Stimulated activated CD4-positive, alpha-beta T cell treated with anti-CD3 and anti-CD28 coated beads, TNF-alpha, amount 100 ng/mL, for 24 hours (primary cell): ENCODE results near the gene NMD3.

ENCODE experiments used
- DNase-seq, 3 experiments: peaks; one replicate each; pipeline ENCODE4 v3.0.0-alpha.2; 2020; ENCODE audit warnings: low read depth in 3 of 3

NMD3 gene

GRCh38 chr3:161230621-161231171 lies 9.6 kb downstream of the NMD3 start:
- DNase-seq, result no peak

GRCh38 chr3:161231861-161232260 lies 10.8 kb downstream of the NMD3 start:
- no peak for DNase-seq

- DNase-seq, result no peak
These were observed 12.4 kb downstream of the NMD3 start for GRCh38 chr3:161233557-161233956.

- DNase-seq, result no peak
These were observed 15.1 kb downstream of the NMD3 start for GRCh38 chr3:161236240-161236639.

- DNase-seq, result no peak
These were observed 18.6 kb downstream of the NMD3 start for GRCh38 chr3:161239700-161240099.

- DNase-seq, result no peak
These were observed 23.4 kb downstream of the NMD3 start for GRCh38 chr3:161244538-161244937.

GRCh38 chr3:161247049-161247448 lies 25.9 kb downstream of the NMD3 start:
- no peak for DNase-seq

- DNase-seq, result no peak
These were observed 29.0 kb downstream of the NMD3 start for GRCh38 chr3:161250116-161250515.

- DNase-seq, result no peak
These were observed 30.6 kb downstream of the NMD3 start for GRCh38 chr3:161251716-161252115.

- no peak for DNase-seq
These were observed 31.0 kb downstream of the NMD3 start for GRCh38 chr3:161252143-161252542.

GRCh38 chr3:161253711-161254110 lies 32.6 kb downstream of the NMD3 start:
- DNase-seq, result no peak

GRCh38 chr3:161254861-161255260 lies 33.8 kb downstream of the NMD3 start:
- no peak for DNase-seq

GRCh38 chr3:161263057-161263456 lies 41.9 kb downstream of the NMD3 start:
- no peak for DNase-seq

GRCh38 chr3:161264852-161265251 lies 43.7 kb downstream of the NMD3 start:
- DNase-seq, result no peak

GRCh38 chr3:161265916-161266571 lies 44.9 kb downstream of the NMD3 start:
- no peak for DNase-seq

- no peak for DNase-seq
These were observed 45.6 kb downstream of the NMD3 start for GRCh38 chr3:161266731-161267150.

- DNase-seq, result no peak
These were observed 46.5 kb downstream of the NMD3 start for GRCh38 chr3:161267646-161268045.

GRCh38 chr3:161268601-161269000 lies 47.5 kb downstream of the NMD3 start:
- DNase-seq, result no peak

GRCh38 chr3:161270991-161271390 lies 49.9 kb downstream of the NMD3 start:
- no peak for DNase-seq

- no peak for DNase-seq
These were observed 50.5 kb downstream of the NMD3 start for GRCh38 chr3:161271646-161272045.

GRCh38 chr3:161272524-161272923 lies 51.4 kb downstream of the NMD3 start:
- DNase-seq, result no peak

GRCh38 chr3:161273589-161274218 lies 52.6 kb downstream of the NMD3 start:
- DNase-seq, result peak in 1 of 3 experiments; percentile 9

- peak; percentile 5 to 13 (median 5) for DNase-seq
These were observed 53.7 kb downstream of the NMD3 start for GRCh38 chr3:161274691-161275298.
